ENCODE measurements around the gene KRT83.
A peak's percentile ranks its signal among the peaks of the same experiment; 100 is the strongest.
"Not testable (repeated sequence)": the region's sequence is repeated elsewhere in the genome, so short reads cannot be mapped to it uniquely, and the experiment has no call there.

The KRT83 gene

GRCh38 chr12:52306731-52307130, 14.5 kb downstream of the KRT83 start:
- H2BK120ac ChIP-seq (ENCODE audit: low read depth, low read length) = no peak overlapping the region
- DNase-seq = no peak
- H3K27me3 ChIP-seq (ENCODE audit: insufficient read depth, low read length, poor library complexity) = peaks cover 8% of the 10 kb centered on the region
- no peaks in the 10 kb centered on the region for H3K79me2 ChIP-seq (ENCODE audit: control insufficient read depth, insufficient read depth, low read length)
- no peak overlapping the region for H3K4ac ChIP-seq (ENCODE audit: low read depth, low read length)
- H2AK5ac ChIP-seq (ENCODE audit: low read length) = no peak overlapping the region
- no peaks in the 10 kb centered on the region for H3K4me1 ChIP-seq (ENCODE audit: control insufficient read depth, low read depth, low read length)
- no peaks in the 10 kb centered on the region for H3K36me3 ChIP-seq (ENCODE audit: control insufficient read depth, insufficient read depth, low read length)
- H2BK15ac ChIP-seq (replicated peaks; ENCODE audit: low read depth) = no peak overlapping the region
- H3K18ac ChIP-seq (ENCODE audit: low read length) = no peak overlapping the region
- H3K4me3 ChIP-seq (ENCODE audit: low read length) = no peak overlapping the region
- no peak overlapping the region for H4K5ac ChIP-seq (ENCODE audit: low read length)
- no peak overlapping the region for H3K27ac ChIP-seq (ENCODE audit: low read depth, low read length)
- H2BK5ac ChIP-seq (ENCODE audit: low read length) = no peak overlapping the region
- no peak overlapping the region for H4K8ac ChIP-seq (ENCODE audit: low read depth, low read length)
- no peak overlapping the region for H3K23ac ChIP-seq (ENCODE audit: low read length)
- no peaks in the 10 kb centered on the region for H3K79me1 ChIP-seq (ENCODE audit: low read length)
- H3K4me2 ChIP-seq (ENCODE audit: low read length) = no peak overlapping the region
- no peak overlapping the region for H3K56ac ChIP-seq (ENCODE audit: low read length)
- H3K9ac ChIP-seq (ENCODE audit: low read length) = no peak overlapping the region
- no CpG with 5 or more reads among the region's 2 CpGs for WGBS (ENCODE audit: extremely low coverage, insufficient coverage, low lambda C conversion rate)

GRCh38 chr12:52305921-52306705, 15.1 kb downstream of the KRT83 start:
- peak; percentile 20 for DNase-seq
- Histone ChIP-seq H3K79me2 (ENCODE audit: control insufficient read depth, insufficient read depth, low read length) (no peaks in the 10 kb centered on the region), H3K56ac (ENCODE audit: low read length) (no peak overlapping the region), H3K79me1 (ENCODE audit: low read length) (no peaks in the 10 kb centered on the region), H3K27ac (ENCODE audit: low read depth, low read length) (no peak overlapping the region), H3K27me3 (ENCODE audit: insufficient read depth, low read length, poor library complexity) (peaks cover 8% of the 10 kb centered on the region), H3K4me2 (ENCODE audit: low read length) (no peak overlapping the region), H2BK120ac (ENCODE audit: low read depth, low read length) (no peak overlapping the region), H3K9ac (ENCODE audit: low read length) (no peak overlapping the region), H4K8ac (ENCODE audit: low read depth, low read length) (no peak overlapping the region), H2BK15ac (replicated peaks; ENCODE audit: low read depth) (no peak overlapping the region), H3K23ac (ENCODE audit: low read length) (no peak overlapping the region), H3K4ac (ENCODE audit: low read depth, low read length) (no peak overlapping the region), H2BK5ac (ENCODE audit: low read length) (no peak overlapping the region), H3K4me3 (ENCODE audit: low read length) (no peak overlapping the region), H3K4me1 (ENCODE audit: control insufficient read depth, low read depth, low read length) (no peaks in the 10 kb centered on the region), H3K36me3 (ENCODE audit: control insufficient read depth, insufficient read depth, low read length) (no peaks in the 10 kb centered on the region), H3K18ac (ENCODE audit: low read length) (no peak overlapping the region), H4K5ac (ENCODE audit: low read length) (no peak overlapping the region), H2AK5ac (ENCODE audit: low read length) (no peak overlapping the region)
- WGBS (ENCODE audit: extremely low coverage, insufficient coverage, low lambda C conversion rate) = no CpG with 5 or more reads among the region's 11 CpGs

- not testable (repeated sequence) for H3K23ac ChIP-seq (ENCODE audit: low read length); H3K27me3 ChIP-seq (ENCODE audit: insufficient read depth, low read length, poor library complexity); H3K4ac ChIP-seq (ENCODE audit: low read depth, low read length); H3K4me3 ChIP-seq (ENCODE audit: low read length); H3K9ac ChIP-seq (ENCODE audit: low read length); H2BK5ac ChIP-seq (ENCODE audit: low read length); H4K8ac ChIP-seq (ENCODE audit: low read depth, low read length); H3K56ac ChIP-seq (ENCODE audit: low read length); H3K79me2 ChIP-seq (ENCODE audit: control insufficient read depth, insufficient read depth, low read length); H2AK5ac ChIP-seq (ENCODE audit: low read length); H3K27ac ChIP-seq (ENCODE audit: low read depth, low read length); H3K4me1 ChIP-seq (ENCODE audit: control insufficient read depth, low read depth, low read length); H3K4me2 ChIP-seq (ENCODE audit: low read length); H3K36me3 ChIP-seq (ENCODE audit: control insufficient read depth, insufficient read depth, low read length); H3K79me1 ChIP-seq (ENCODE audit: low read length); H2BK15ac ChIP-seq (replicated peaks; ENCODE audit: low read depth); H2BK120ac ChIP-seq (ENCODE audit: low read depth, low read length); H4K5ac ChIP-seq (ENCODE audit: low read length); H3K18ac ChIP-seq (ENCODE audit: low read length)
- DNase-seq = peak; percentile 49
- WGBS (ENCODE audit: extremely low coverage, insufficient coverage, low lambda C conversion rate) = no CpG with 5 or more reads among the region's 15 CpGs
Observed at GRCh38 chr12:52304941-52305411, 16.2 kb downstream of the KRT83 start.

GRCh38 chr12:52302242-52302914, 18.8 kb downstream of the KRT83 start:
- H3K27me3 ChIP-seq (ENCODE audit: insufficient read depth, low read length, poor library complexity); H4K5ac ChIP-seq (ENCODE audit: low read length); H3K56ac ChIP-seq (ENCODE audit: low read length); H3K4me2 ChIP-seq (ENCODE audit: low read length); H2BK5ac ChIP-seq (ENCODE audit: low read length); H3K27ac ChIP-seq (ENCODE audit: low read depth, low read length); H3K9ac ChIP-seq (ENCODE audit: low read length); H2BK120ac ChIP-seq (ENCODE audit: low read depth, low read length); H2BK15ac ChIP-seq (replicated peaks; ENCODE audit: low read depth); H3K79me1 ChIP-seq (ENCODE audit: low read length); H2AK5ac ChIP-seq (ENCODE audit: low read length); H3K4ac ChIP-seq (ENCODE audit: low read depth, low read length); H3K23ac ChIP-seq (ENCODE audit: low read length); H3K79me2 ChIP-seq (ENCODE audit: control insufficient read depth, insufficient read depth, low read length); H3K18ac ChIP-seq (ENCODE audit: low read length); H3K36me3 ChIP-seq (ENCODE audit: control insufficient read depth, insufficient read depth, low read length); H3K4me3 ChIP-seq (ENCODE audit: low read length); H3K4me1 ChIP-seq (ENCODE audit: control insufficient read depth, low read depth, low read length); H4K8ac ChIP-seq (ENCODE audit: low read depth, low read length); DNase-seq: not testable (repeated sequence)
- WGBS (ENCODE audit: extremely low coverage, insufficient coverage, low lambda C conversion rate) = no CpG with 5 or more reads among the region's 5 CpGs

GRCh38 chr12:52301721-52302120, 19.5 kb downstream of the KRT83 start:
- not testable (repeated sequence) for H3K79me2 ChIP-seq (ENCODE audit: control insufficient read depth, insufficient read depth, low read length); H4K8ac ChIP-seq (ENCODE audit: low read depth, low read length); H3K27me3 ChIP-seq (ENCODE audit: insufficient read depth, low read length, poor library complexity); H3K4me2 ChIP-seq (ENCODE audit: low read length); H3K36me3 ChIP-seq (ENCODE audit: control insufficient read depth, insufficient read depth, low read length); H3K23ac ChIP-seq (ENCODE audit: low read length); H3K9ac ChIP-seq (ENCODE audit: low read length); H3K56ac ChIP-seq (ENCODE audit: low read length); H3K4me3 ChIP-seq (ENCODE audit: low read length); DNase-seq; H3K79me1 ChIP-seq (ENCODE audit: low read length); H2BK120ac ChIP-seq (ENCODE audit: low read depth, low read length); H3K4me1 ChIP-seq (ENCODE audit: control insufficient read depth, low read depth, low read length); H3K18ac ChIP-seq (ENCODE audit: low read length); H3K27ac ChIP-seq (ENCODE audit: low read depth, low read length); H4K5ac ChIP-seq (ENCODE audit: low read length); H2BK5ac ChIP-seq (ENCODE audit: low read length); H3K4ac ChIP-seq (ENCODE audit: low read depth, low read length); H2BK15ac ChIP-seq (replicated peaks; ENCODE audit: low read depth); H2AK5ac ChIP-seq (ENCODE audit: low read length)
- no CpG with 5 or more reads among the region's 31 CpGs for WGBS (ENCODE audit: extremely low coverage, insufficient coverage, low lambda C conversion rate)
